NCI-H1694 (cell line): Measurements from ENCODE around the gene MYL7.

Source experiments
- DNase-seq: peaks from one replicate; lab custom pipeline; 2025; lab: John Stamatoyannopoulos, UW

Gene MYL7

GRCh38 chr7:44099669-44100068, 41.5 kb downstream of the MYL7 start:
- DNase-seq: no peak

- no peak for DNase-seq
These were observed 42.8 kb downstream of the MYL7 start for GRCh38 chr7:44098092-44099068.

- no peak for DNase-seq
These were observed 43.8 kb downstream of the MYL7 start for GRCh38 chr7:44097064-44097932.

- DNase-seq: no peak
These were observed 44.7 kb downstream of the MYL7 start for GRCh38 chr7:44096326-44096881.

GRCh38 chr7:44095781-44096180, 45.4 kb downstream of the MYL7 start:
- no peak for DNase-seq

GRCh38 chr7:44094883-44095592, 46.1 kb downstream of the MYL7 start:
- DNase-seq: no peak

- no peak for DNase-seq
These were observed 46.8 kb downstream of the MYL7 start for GRCh38 chr7:44094365-44094764.

- no peak for DNase-seq
These were observed 48.0 kb downstream of the MYL7 start for GRCh38 chr7:44093102-44093641.
